Uterus (tissue), 2 donors: ENCODE measurements around the gene BPGM.

ENCODE experiments used
- CTCF ChIP-seq, 4 experiments: fragments of 200-600 bp in 2 of 4; fragments of 450-650 bp in 2 of 4; sonication (generic) in 2 of 4; IDR thresholded peaks; one replicate each; pipeline ENCODE4 v1.5.1; 2016 to 2019; ENCODE audit warnings: antibody characterized with exemption in 4 of 4, mild to moderate bottlenecking in 2 of 4, moderate library complexity in 1 of 4
- POLR2A ChIP-seq, 2 donors: fragments of 450-650 bp; IDR thresholded peaks; one replicate each; pipeline ENCODE4 v1.6.1; 2016; ENCODE audit warnings: antibody characterized with exemption in 2 of 2, mild to moderate bottlenecking in 1 of 2, moderate library complexity in 1 of 2

GRCh38 chr7:134612197-134612596 is 34.5 kb upstream of the BPGM start:
- TF ChIP-seq CTCF (IDR thresholded peaks at IDR 0.05) (no peak), POLR2A (IDR thresholded peaks at IDR 0.05) (no peak)
